Activated naive CD4-positive, alpha-beta T cell (primary cell): ENCODE measurements around the gene ADCK1.
A peak's percentile ranks its signal among the peaks of the same experiment; 100 is the strongest.
"Not testable (repeated sequence)": the region's sequence is repeated elsewhere in the genome, so short reads cannot be mapped to it uniquely, and the experiment has no call there.

Source experiments
- DNase-seq, 4 experiments: peaks; one replicate each; lab custom pipeline; 2025; lab: John Stamatoyannopoulos, UW

Gene ADCK1

DNA sequence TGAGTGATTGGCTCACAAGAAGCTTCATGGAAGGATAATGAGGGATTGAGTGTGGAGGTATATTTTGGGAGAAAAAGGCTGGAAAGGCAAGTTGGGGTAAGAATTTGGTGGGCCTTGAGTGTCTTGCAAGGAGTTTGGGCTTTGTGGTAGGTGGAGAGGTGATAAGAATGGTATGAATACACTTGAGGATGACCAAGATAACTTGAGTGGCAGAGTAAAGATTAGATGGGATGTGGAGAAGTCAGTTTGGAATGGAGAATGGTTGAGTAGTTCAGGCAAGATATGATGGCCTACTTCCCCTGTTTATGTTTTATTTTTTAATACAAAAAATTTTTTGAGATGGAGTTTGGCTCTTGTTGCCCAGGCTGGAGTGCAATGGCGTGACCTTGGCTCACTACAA, 9.1 kb downstream of the ADCK1 start:
- no peak for DNase-seq

DNA sequence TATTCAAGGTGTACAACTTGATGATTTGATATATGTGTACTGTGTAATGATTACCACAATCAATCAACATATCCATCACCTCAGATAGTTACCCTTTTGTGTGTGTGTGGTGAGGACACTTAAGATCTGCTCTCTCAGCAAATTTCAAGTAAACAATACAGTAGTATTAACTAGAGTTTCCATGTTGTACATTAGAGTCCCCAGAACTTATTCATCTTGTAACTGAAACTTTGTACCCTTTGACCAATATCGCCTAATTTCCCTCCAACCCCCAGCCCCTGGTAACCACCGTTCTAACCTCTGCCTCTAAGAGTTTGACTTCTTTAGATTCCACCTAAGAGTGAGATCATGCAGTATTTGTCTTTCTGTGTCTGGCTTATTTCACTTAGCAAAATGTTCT, 12.1 kb downstream of the ADCK1 start:
- no peak for DNase-seq

GRCh38 chr14:77812682-77813081, 12.8 kb downstream of the ADCK1 start:
- not testable (repeated sequence) for DNase-seq

GRCh38 chr14:77822307-77822706, 22.4 kb downstream of the ADCK1 start:
- DNase-seq, result no peak

DNA sequence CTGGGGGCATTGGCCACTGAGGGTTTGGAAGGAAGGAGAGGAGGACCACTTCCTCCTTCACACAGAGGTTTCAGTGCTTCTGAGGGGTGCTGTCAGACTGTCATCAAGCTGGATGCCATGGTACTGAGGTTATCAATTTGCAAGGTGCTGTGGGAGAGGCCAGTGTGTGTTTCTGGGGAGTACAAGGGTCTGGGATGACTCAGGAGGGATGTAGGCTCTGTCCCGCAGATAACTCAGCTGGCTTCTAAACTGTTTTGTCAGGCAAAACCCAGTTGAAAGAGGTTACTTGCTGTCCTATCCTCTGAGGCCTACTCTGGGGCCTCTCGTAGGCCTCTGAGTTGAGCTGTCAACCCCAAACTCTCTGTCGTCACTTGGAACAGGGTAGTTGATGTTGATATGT, 22.8 kb downstream of the ADCK1 start:
- DNase-seq, result no peak

GRCh38 chr14:77823378-77823777, 23.5 kb downstream of the ADCK1 start:
- no peak for DNase-seq

DNA sequence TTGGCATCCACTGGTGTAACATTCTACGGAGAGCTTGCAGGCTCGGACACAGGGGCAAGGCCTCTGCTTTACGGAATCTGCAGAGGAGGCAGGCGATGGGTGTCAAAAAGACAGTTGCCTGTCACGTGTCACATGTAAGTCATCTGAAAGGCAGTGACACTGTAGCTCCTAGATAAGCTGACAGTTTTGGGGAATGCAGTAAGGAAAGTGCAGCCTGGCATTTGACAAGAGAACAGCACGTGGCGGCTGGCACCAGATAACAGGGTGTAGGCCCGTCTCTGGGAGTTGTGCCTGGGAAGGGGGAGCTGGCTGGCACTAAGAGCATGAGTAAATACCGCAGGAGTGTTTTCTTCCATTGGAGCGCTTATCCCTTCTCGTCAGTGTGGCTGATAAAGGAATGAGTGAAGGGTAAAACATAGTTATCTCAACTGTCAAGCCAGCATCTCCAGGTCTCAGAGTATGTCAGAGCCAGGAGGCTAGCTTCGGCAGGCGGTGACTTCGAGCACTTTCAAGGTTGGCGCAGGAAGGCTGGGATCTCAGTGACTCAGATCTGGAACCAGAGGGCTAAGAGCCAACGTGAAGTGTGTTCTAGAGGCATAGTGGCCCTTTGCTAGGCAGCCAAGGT, 26.1 kb downstream of the ADCK1 start:
- no peak for DNase-seq

DNA sequence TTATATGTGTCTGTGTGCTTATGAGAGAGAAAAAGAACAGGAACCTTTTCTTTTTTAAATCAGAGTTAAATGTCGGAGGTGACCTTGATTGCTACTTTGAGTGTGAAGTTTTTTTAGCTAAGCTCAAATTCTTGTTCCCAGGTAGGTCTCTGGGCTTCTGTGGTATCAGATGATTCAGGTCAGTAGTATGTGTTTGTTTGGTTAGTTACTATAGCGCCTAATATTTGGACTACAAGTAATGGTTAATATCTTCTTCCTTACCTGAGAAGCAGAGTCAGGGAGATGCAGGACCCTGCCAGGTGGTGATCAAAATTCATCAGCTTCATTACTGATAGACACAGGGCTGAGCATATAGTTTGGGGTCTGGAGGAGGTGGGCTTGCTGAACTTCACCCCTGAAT, 30.8 kb downstream of the ADCK1 start:
- DNase-seq, result no peak

DNA sequence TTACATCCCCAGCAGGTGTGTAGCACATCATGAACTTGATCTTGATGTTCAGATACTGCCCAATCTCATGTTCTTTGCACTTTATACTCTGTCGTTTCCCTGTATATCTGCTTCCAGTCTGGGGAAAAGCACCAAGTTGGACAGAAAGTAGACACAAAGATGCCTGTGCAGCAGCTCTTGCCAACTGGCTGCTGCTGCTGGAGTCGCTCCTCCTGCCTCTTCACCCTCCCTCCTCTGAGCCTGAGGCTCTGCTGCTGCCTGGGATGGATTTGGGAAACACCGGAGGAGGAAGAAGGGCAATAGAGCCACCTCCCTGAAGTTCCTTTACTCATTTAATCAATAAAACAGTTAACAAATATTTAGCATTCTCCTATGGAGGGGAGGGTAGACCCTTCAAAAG, 32.4 kb downstream of the ADCK1 start:
- no peak for DNase-seq

- no peak for DNase-seq
These were observed 38.0 kb downstream of the ADCK1 start for GRCh38 chr14:77837926-77838325.

- no peak for DNase-seq
These were observed 39.1 kb downstream of the ADCK1 start for GRCh38 chr14:77838831-77839511.

GRCh38 chr14:77843195-77843594, 43.3 kb downstream of the ADCK1 start:
- DNase-seq, result no peak

- no peak for DNase-seq
These were observed 43.7 kb downstream of the ADCK1 start for GRCh38 chr14:77843651-77844050.

GRCh38 chr14:77844802-77845201, 44.9 kb downstream of the ADCK1 start:
- DNase-seq, result no peak

GRCh38 chr14:77848031-77848430, 48.1 kb downstream of the ADCK1 start:
- no peak for DNase-seq

DNA sequence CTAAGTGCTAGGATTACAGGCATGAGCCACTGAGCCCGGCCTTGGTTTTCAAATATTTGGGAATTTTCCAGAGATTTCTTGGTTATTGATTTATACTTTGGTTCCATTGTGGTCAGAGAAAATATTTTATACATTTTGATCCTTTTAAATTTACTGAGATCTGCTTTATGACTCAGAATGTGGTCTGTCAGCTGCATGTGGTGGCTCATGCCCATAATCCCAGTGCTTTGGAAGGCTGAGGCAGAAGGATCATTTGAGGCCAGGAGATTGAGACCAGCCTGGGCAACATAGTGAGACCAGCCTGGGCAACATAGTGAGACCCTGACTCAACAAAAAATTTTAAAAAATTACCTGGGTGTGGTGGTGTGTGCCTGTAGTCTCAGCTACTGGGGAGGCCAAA, 49.8 kb downstream of the ADCK1 start:
- DNase-seq, result no peak

DNA sequence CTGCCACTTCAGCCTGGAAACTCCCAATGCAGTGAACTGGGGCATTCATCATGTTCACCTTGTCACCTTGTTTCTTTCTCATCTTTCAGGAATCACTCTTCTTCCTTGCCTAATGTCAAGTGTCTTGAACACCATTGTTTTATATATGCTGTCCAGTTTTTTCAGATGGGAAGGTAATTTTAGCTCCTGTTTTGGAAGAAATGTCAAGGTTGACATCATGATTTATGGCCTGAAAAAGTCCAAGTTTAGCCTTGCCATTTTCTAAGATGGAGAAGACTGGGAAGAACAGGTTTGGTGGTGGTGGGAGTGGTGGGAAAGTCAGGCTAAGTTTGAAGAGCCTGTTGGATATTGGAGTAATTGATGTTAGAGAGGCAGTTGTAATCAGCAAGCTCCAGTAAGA, 54.0 kb downstream of the ADCK1 start:
- DNase-seq, result no peak

DNA sequence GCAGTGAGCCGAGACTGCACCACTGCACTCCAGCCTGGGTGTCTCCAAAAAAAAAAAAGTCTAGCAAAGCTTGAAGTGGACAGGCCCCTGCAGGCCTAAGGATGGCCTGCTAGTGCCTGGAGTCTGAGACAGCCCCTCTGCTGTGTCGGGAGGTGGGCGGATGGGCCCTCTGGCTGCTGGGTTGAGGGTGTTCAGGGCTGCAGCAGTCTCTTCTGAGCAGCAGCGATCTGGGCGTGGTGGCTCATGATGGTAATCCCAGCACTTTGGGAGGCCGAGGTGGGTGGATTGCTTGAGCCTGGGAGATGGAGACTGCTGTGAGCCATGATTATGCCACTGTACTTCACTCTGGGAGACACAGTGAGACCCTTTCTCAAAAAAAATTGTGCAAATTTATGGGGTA, 57.0 kb downstream of the ADCK1 start:
- DNase-seq, result no peak

GRCh38 chr14:77859934-77860570, 60.1 kb downstream of the ADCK1 start:
- DNase-seq, result no peak

DNA sequence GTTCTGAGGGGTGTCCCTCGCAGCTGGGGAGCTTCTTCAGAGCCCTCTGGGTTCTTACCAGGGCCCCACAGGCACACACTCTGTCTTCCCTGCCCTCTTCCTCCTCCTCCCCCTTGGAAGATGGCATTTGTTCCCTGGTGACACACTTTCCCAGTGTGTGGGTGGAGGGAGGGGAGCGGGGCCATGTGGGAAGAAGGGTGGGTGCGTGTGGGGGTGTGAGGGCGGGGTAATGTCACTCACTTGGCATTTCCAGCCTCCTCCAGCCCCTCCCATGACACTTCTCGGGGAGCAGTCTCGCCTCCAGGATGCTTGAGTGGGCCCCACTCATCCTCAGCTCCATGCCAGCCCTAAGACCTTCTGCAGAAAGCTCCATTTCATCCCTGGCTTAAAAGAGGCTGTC, 61.3 kb downstream of the ADCK1 start:
- DNase-seq, result no peak

DNA sequence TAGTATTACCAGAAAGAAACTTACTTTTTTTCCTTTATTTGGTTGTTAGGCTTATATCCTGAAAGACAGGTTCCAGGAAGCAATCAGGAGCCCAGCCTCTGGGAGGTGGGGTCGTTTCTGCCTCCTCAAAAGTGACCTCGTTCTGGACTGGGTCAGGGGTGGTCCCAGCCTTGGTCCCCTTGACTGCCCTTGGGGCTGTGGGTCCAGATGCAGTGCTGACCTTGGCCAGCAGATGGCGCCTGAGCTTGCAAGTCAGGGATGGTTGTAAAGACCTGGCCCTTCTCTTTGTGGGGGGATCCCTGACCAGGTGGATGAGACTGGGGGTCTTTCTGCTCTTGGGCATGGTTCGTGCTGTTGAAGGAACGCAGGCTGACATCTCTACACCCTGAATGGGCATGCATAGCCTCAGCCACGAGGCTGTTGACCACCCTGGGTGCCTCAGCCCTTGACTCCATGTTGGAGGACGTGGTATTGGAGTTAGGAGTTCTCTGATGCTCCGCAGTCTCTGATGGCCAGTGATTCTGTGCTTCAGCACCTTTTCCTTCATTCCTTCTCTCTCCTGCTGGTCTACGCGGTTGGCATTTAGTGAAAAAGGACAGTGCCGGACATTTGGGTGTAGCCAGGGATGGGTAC, 62.4 kb downstream of the ADCK1 start:
- peak; percentile 54 to 68 (median 64) for DNase-seq

GRCh38 chr14:77864085-77864484, 64.2 kb downstream of the ADCK1 start:
- no peak for DNase-seq

GRCh38 chr14:77864580-77864979, 64.7 kb downstream of the ADCK1 start:
- no peak for DNase-seq
